ENCODE measurements around the gene USO1.
"Not testable (repeated sequence)": the region's sequence is repeated elsewhere in the genome, so short reads cannot be mapped to it uniquely, and the experiment has no call there.

USO1 gene

DNA sequence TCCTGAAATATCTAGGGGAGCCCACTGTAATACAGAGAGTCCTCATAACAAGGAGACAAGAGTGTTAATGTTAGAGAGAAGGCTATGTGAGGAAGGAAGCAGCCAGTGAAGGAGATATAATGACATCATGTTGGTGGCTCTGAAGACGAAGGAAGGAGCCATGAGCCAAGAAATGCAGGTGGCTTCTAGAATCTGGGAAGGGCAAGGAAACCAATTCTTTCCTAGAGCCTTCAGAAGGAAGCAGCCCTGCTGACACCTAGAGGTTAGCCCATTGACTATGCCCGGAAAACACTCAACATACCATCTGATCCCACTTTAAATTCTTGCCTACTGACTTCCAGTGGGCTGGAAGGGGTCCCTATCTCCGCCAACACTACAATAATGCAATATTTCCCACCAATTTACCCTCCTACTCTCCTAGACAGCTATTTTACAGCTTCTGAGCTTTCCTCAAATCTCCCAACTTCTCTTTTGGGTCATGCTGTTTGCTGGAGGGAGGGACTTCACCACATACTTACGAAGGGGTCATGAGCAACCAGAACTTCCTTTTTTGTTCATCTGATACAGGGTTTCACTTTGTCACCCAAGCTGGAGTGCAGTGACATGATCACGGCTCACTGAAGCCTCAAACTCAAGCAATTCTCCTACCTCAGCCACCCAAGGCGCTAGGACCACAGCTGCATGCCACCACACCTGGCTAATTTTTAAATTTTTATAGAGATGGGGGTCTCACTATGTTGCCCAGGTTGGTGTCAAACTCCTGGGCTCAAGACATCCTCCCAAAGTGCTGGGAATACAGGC is 26.0 kb upstream of the USO1 start:
- FAIRE-seq (no peak), DNase-seq (ENCODE audit: insufficient read length, low spot score) (no peak)
- no peak for TF ChIP-seq POLR2A (IDR thresholded peaks at IDR 0.05; ENCODE audit: low read depth, low read length)

DNA sequence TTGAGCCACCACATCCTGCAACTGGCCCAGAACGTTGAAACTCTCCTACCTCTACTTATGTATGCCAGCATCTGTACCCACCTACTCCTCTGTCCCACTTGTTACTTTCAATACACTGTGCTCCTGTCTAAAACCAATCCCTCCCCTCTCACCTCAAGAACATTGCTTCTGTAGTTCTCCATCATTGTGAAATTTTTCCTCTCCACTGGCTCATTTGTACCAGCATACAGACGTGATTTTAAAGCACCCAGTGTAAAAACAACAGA is 25.5 kb upstream of the USO1 start:
- no peak for TF ChIP-seq POLR2A (IDR thresholded peaks at IDR 0.05; ENCODE audit: low read depth, low read length)
- DNase-seq (ENCODE audit: insufficient read length, low spot score): no peak
- no peak for FAIRE-seq

DNA sequence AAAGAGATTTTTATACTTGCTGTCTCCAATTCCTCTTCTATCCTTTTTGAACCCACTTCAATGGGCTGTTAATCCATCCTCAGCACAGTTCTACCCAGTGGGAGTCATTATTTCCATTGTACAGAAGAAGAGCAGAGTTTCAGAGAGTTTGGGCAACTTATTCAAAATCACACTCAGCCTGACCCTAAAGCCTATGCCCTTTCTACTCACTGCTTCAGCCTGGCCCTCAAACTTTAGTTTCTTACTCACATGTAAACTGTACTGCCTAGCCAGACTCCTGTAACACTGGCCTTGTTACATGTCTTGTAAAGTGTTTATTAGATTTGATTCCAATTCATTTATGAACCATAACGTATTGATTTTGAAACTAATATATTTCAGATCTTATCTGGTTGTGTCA is 25.1 kb upstream of the USO1 start:
- no peak for DNase-seq (ENCODE audit: insufficient read length, low spot score)
- TF ChIP-seq POLR2A (IDR thresholded peaks at IDR 0.05; ENCODE audit: low read depth, low read length): no peak
- no peak for FAIRE-seq

DNA sequence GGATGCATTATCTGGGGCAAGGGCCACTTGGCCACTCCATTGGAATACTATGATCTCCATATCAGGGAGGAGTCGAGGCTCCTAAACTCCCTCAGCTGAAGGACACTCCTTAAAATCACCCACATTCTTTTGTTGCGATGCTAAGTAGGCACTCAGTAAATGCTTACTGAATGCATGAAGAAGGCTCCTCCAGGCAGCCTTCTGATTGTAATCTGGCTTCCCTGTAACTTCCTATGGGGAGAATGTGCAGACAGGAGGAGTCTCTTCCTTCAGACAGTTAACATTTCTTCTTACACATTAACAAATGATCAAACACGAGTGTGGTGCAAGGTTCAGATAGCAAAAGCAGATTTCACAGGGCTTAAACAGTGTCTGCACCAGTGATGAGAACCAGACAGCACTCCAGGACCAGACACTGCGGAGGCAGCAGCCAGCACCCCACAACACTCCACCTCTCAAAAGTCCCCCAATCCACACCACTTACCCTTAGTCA is 21.4 kb upstream of the USO1 start:
- DNase-seq (ENCODE audit: insufficient read length, low spot score) (no peak), FAIRE-seq (no peak)
- no peak for TF ChIP-seq POLR2A (IDR thresholded peaks at IDR 0.05; ENCODE audit: low read depth, low read length)

DNA sequence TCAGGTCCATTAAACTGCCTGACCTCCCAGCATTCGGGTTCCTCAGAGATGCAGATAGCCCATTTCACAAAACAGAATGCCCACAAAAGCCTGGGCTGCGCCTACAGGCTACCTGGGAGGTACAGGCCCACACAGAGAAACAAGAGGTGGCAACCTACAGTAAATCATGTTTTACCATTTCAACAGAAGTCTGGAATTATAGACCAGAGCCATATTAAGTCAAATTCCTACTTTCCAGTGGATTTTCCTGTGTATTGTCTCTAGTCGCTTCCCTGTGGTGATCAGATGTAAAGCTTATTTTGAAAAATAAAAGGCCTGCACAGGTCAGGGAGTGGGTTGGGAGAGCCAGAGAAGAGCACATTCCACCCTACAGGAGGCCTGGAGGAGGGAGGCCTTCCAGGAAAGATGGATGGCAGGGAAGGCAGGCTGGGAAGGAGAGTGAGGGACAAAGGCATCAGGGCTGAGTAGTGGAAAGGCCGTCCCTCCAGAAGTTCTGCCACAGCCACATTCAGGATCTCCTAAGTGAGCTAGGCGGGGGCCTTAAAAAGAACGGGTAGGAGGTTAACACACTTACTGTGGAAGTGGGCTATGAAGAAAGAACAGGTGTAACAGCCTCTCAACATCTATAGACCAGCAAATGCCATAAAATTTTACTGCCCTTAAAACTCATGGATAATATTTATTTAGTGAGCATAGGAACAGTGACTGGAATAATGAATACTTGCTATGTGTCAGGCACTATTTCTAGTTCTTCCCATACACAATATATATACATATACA is 19.0 kb upstream of the USO1 start:
- TF ChIP-seq POLR2A (IDR thresholded peaks at IDR 0.05; ENCODE audit: low read depth, low read length): no peak
- DNase-seq (ENCODE audit: insufficient read length, low spot score) (no peak), FAIRE-seq (no peak)

DNA sequence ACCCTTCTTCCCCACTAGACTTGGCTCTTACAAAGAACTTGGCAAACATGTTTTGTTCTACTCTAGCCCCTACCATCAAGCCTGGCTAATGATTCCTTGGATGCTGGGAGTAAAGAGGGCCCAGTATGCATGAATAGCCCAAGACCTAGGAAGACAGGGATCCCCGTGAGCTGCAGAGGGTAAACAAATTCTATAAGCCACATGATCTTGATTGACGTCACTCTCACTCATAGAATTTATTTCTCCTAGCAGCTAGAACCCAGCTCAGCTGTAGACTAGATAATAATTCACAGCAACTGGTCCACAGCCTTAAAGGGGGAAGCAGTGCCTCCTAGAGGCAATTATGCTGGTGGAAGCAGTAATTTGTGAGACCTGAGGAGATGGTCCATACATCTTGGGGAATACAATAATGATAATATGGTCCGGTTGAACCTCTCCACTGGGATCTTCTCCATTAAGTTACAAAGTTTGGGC is 16.1 kb upstream of the USO1 start:
- FAIRE-seq (no peak), DNase-seq (ENCODE audit: insufficient read length, low spot score) (no peak)
- TF ChIP-seq POLR2A (IDR thresholded peaks at IDR 0.05; ENCODE audit: low read depth, low read length): no peak

DNA sequence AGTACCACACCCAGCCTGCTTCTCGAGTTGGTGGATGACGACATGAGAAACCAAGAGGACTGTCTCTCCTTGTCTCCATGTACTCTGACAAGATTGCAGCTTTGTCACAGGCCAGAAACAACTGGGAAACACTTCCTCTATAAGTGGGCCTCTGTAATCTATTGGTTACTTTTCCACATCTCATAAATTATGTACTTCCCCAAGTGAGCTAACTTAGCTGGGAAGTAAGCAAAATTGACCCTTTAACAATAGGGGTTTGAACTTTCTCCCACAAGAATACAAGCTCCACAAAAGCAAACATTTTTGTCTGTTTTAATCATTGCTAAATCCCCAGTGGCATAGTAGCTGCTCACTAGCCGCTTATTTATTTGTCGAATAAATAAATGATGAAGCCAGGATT is 14.1 kb upstream of the USO1 start:
- FAIRE-seq (no peak), DNase-seq (ENCODE audit: insufficient read length, low spot score) (no peak)
- no peak for TF ChIP-seq POLR2A (IDR thresholded peaks at IDR 0.05; ENCODE audit: low read depth, low read length)

DNA sequence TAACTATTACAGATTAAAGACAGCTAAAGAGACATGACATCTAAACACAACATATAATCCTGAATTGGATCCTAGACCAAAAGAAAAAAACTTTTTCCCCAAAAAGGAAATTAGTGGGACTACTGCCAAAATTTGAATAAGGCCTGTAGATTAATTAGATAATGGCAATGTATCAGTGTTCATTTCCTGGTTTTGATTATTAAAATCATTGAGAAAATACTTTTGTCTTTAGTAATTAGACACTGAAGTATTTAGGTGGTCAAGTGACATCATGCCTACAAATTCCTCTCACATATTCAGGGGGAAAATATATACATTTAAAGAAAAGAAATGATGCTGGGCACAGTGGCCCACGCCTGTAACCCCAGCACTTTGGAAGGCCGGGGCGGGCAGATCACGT is 10.4 kb upstream of the USO1 start:
- FAIRE-seq (no peak), DNase-seq (ENCODE audit: insufficient read length, low spot score) (no peak)
- TF ChIP-seq POLR2A (IDR thresholded peaks at IDR 0.05; ENCODE audit: low read depth, low read length): no peak

DNA sequence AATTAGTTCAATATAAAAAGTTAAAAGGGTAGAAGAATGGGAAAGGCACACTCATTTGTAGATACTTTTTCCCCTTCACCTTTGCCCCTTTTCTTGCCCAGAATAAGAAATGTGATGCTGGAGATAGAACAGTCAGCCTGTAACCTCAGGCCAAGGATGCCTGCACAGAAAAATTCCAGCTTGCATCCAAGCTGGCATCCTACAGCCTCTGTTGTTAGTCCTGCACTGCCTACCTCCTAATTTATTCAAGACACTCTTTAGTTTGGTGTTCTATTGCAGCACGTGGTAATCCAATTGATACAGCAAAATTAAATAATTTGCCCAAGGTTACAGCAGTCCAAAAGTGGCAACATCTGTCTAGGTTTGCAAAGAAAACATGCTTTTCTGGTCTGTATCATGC is 9.7 kb upstream of the USO1 start:
- no peak for FAIRE-seq
- no peak for TF ChIP-seq POLR2A (IDR thresholded peaks at IDR 0.05; ENCODE audit: low read depth, low read length)
- no peak for DNase-seq (ENCODE audit: insufficient read length, low spot score)

DNA sequence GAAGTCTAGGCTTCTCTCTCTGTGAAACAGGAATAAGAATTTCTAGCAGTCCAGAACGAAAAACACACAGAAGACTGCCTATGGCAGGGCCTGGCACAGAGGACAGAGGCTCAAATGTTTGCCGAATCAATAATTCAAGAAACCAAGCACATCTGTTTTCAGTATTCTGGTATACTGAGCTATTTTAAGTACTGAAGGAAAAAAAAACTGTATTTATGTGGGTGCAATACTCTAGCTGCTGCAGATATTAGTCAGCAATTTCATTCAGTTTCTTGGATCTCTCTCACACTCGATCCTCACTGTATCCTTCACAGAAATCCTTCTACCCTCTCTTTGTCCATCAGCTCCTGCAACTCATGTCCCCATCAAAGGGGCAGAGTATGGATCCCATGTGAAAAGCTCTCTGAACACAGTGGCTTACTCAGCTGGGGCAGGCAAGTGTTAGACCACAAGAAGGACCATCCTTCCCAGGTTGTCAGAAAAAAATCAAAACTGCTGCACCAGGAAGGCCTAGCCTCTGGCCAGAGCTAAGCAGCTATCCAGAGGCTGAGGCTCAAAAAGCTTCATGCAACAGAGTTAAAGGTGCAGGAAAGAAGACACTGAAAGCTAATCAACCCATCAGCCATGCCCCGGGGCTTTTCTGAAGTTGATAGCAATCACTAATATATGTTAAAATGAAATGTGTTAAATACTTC is 9.1 kb upstream of the USO1 start:
- FAIRE-seq: no peak
- TF ChIP-seq POLR2A (IDR thresholded peaks at IDR 0.05; ENCODE audit: low read depth, low read length): no peak
- DNase-seq (ENCODE audit: insufficient read length, low spot score): no peak

DNA sequence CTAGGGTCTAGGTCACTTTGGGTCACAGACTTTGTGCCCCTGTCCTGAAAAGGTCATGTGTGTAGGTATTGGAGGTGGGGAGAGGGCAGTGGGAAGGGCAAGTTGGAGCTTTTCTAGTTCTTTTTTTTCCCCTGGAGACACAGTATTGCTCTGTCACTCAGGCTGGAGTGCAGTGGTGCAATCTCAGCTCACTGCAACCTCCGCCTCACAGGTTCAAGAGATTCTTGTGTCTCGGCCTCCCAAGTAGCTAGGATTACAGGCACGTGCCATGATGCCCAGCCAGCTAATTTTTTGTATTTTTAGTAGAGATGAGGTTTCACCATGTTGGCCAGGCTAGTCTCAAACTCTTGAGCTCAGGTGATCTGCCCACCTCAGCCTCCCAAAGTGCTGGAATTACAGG is 8.3 kb upstream of the USO1 start:
- DNase-seq (ENCODE audit: insufficient read length, low spot score); FAIRE-seq: not testable (repeated sequence)

DNA sequence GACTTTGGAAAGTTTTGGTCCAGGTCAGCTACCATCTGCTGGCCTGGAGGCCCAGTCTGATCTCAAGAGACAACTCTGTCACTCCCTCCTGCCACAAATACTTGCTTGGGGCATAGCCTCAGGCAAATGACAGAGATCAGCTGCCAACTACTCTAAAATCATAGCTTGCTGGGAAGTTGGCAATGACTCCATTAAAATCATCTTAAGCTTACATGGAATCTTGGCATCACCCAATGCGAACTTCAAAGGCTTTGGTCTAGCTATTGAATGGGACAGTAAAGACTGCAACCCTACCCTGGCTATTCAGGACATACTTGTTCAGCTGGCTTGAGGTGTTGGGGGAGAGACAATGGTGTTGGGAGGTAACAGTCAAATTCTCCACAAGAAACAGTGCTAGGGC is 7.0 kb upstream of the USO1 start:
- DNase-seq (ENCODE audit: insufficient read length, low spot score) (no peak), FAIRE-seq (no peak)
- no peak for TF ChIP-seq POLR2A (IDR thresholded peaks at IDR 0.05; ENCODE audit: low read depth, low read length)

DNA sequence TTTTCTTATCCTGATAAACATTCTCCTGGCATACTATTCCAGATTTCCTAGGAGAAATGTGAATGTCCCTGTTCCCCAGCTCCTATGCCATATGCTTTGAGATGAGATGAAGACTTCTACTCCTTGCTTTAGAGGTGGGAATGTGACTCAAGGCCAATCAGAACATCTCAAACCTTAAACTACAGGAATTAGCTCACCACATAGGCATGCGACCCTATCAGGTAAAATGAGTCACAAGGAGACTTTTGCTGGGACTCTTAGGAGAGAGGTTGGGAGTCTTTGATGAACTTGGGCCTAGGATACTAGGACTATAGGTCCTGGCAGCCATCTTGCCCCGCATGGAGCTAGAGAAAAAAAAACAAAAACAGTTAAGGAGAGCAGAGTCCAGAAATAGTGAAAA is 5.8 kb upstream of the USO1 start:
- TF ChIP-seq POLR2A (IDR thresholded peaks at IDR 0.05; ENCODE audit: low read depth, low read length): no peak
- DNase-seq (ENCODE audit: insufficient read length, low spot score): no peak
- FAIRE-seq: no peak

DNA sequence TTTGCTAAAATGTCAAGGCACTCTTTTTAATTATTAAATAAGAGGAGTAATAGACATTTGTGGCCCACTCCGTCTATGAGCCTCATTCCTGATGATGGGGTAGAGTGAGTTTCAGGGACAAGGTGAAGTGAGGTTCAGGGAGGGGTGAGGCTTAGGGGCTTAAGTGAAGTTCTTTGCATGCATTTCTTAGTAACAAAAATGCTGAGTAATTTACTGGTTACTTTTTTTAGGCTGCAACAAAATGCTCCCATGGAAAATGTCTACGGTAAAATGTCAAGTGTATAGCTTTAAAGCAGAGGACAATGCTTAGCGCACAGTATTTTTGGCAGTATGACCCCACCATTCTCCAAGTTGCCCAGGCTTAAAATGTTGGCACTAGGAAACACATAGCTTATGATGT is 2.0 kb upstream of the USO1 start:
- FAIRE-seq (no peak), DNase-seq (ENCODE audit: insufficient read length, low spot score) (no peak)
- TF ChIP-seq POLR2A (IDR thresholded peaks at IDR 0.05; ENCODE audit: low read depth, low read length): no peak
